K562 treated with DMSO at 1 percent for 12 hours (cell line): ENCODE measurements around the gene PHF3. TPM values are rescaled to one million over a fixed set of nuclear protein-coding genes. Genes with fewer than 3 reads are reported as not detected.

ENCODE experiments used
- total RNA-seq: library from RNA; unstranded; fragments of 300-600 nt; gene quantifications from 2 replicates; pipeline ENCODE4 v1.2.3, GENCODE V29; 2022; ENCODE audit not compliant: insufficient read depth

The PHF3 gene
- total RNA-seq: 3.8 and 22.1 TPM in 2 replicates

GRCh38 chr6:63635588-63636517, at the start of gene PHF3:
PHF3 (plus strand) TSS chr6:63635802; CDS start chr6:63646552, 10,750 bp downstream.

Other genes with a start within 250 kb of the PHF3 start
- gene PTP4A1, start 63.3 kb upstream of the PHF3 start, total RNA-seq: 4.4 and 17.5 TPM in 2 replicates